H1 (cell line): ENCODE data around the gene HEATR5A. TPM values are rescaled to one million over a fixed set of nuclear protein-coding genes. Genes with fewer than 3 reads are reported as not detected.

Source experiments
- CTCF ChIA-PET: fragments of 300-600 bp; sonication (Branson Sonifier 250); formaldehyde crosslinking; loops from one replicate; lab custom pipeline; 2021; ENCODE audit not compliant: partially characterized antibody; lab: Charles Lee
- POLR2A ChIA-PET: fragments of 300-600 bp; sonication (Branson Sonifier 250); formaldehyde crosslinking; loops from one replicate; lab custom pipeline; 2021; ENCODE audit warnings: inconsistent platforms; ENCODE audit not compliant: partially characterized antibody; lab: Charles Lee
- DNase-seq, 2 experiments: peaks; one replicate each; pipeline versions ENCODE4 v3.0.0 to v3.0.0-alpha.2; 2010 to 2022; ENCODE audit warnings: low spot score in 2 of 2, low read depth in 1 of 2, mixed read lengths in 1 of 2
- FAIRE-seq: peaks from 2 replicates; lab custom pipeline; 2011; peaks lifted over from hg19 to GRCh38; lab: Jason Lieb, UNC
- H2AFZ ChIP-seq: 2 replicates; pipeline ENCODE4 v1.8.1; 2012; ENCODE audit warnings: low read length, inconsistent platforms
- H2AK5ac ChIP-seq: 2 replicates; pipeline ENCODE4 v1.6.1; 2013; ENCODE audit warnings: low read depth, low read length
- H2BK120ac ChIP-seq: replicated peaks from 2 replicates; pipeline ENCODE3; 2013; ENCODE audit warnings: low read depth, low read length, inconsistent platforms
- H2BK12ac ChIP-seq: 2 replicates; pipeline ENCODE4 v1.6.1; 2013; ENCODE audit warnings: low read depth, low read length
- H2BK15ac ChIP-seq: 2 replicates; pipeline ENCODE4 v1.6.1; 2013; ENCODE audit warnings: low read length
- H2BK20ac ChIP-seq: 2 replicates; pipeline ENCODE4 v1.6.1; 2013; ENCODE audit warnings: low read length
- H2BK5ac ChIP-seq: 2 replicates; pipeline ENCODE4 v1.6.1; 2013; ENCODE audit warnings: low read depth, low read length
- H3K14ac ChIP-seq: 2 replicates; pipeline ENCODE4 v1.6.1; 2013; ENCODE audit warnings: inconsistent platforms; ENCODE audit not compliant: insufficient read length
- H3K18ac ChIP-seq: 2 replicates; pipeline ENCODE4 v1.6.1; 2013; ENCODE audit warnings: low read length; ENCODE audit errors: extremely low read depth
- H3K23ac ChIP-seq: 2 replicates; pipeline ENCODE4 v1.6.1; 2013; ENCODE audit warnings: inconsistent platforms; ENCODE audit not compliant: insufficient read length
- H3K23me2 ChIP-seq: 2 replicates; pipeline ENCODE4 v1.6.1; 2013; ENCODE audit warnings: low read depth, low read length
- H3K27ac ChIP-seq: 2 replicates; pipeline ENCODE4 v1.6.1; 2011; ENCODE audit warnings: low read depth, low read length, inconsistent platforms
- H3K27me3 ChIP-seq, 4 experiments: replicated peaks in 1 of 4; 1 replicate in 1 of 4; 2 replicates in 3 of 4; pipeline versions ENCODE4 v1.6.1 to v1.8.1; 2011 to 2013; ENCODE audit warnings: low read length in 3 of 4, mild to moderate bottlenecking in 3 of 4, inconsistent platforms in 2 of 4, mixed read lengths in 2 of 4, moderate library complexity in 1 of 4; ENCODE audit not compliant: control insufficient read depth in 3 of 4, insufficient read depth in 3 of 4; ENCODE audit errors: extremely low read depth in 1 of 4
- H3K36me3 ChIP-seq, 4 experiments: 2 replicates each; pipeline versions ENCODE4 v1.6.1 to v1.8.1; 2011 to 2013; ENCODE audit warnings: mild to moderate bottlenecking in 4 of 4, low read length in 3 of 4, moderate library complexity in 2 of 4, control low read depth in 1 of 4, inconsistent platforms in 1 of 4; ENCODE audit not compliant: insufficient read depth in 4 of 4, control insufficient read depth in 2 of 4
- H3K4ac ChIP-seq: replicated peaks from 2 replicates; pipeline ENCODE3; 2013; ENCODE audit warnings: low read length, low read depth, mixed read lengths, inconsistent platforms; ENCODE audit not compliant: insufficient read length
- H3K4me1 ChIP-seq, 4 experiments: replicated peaks in 1 of 4; 1 replicate in 1 of 4; 2 replicates in 3 of 4; pipeline versions ENCODE4 v1.6.1 to v1.8.1; 2011 to 2013; ENCODE audit warnings: low read length in 3 of 4, inconsistent platforms in 2 of 4, mixed read lengths in 1 of 4; ENCODE audit not compliant: insufficient read depth in 4 of 4, control insufficient read depth in 3 of 4
- H3K4me2 ChIP-seq, 2 experiments: 2 replicates each; pipeline versions ENCODE4 v1.6.1 to v1.8.1; 2011 to 2013; ENCODE audit warnings: low read depth in 2 of 2, low read length in 2 of 2, control low read depth in 1 of 2, inconsistent platforms in 1 of 2, mild to moderate bottlenecking in 1 of 2; ENCODE audit not compliant: insufficient read depth in 1 of 2
- H3K4me3 ChIP-seq, 4 experiments: fragments of 200-600, 300-600 bp in 1 of 4; sonication (generic), shearing (Covaris generic), sonication (Bioruptor Twin) in 1 of 4; 2 replicates each; pipeline versions ENCODE4 v1.5.1 to v1.8.1; 2011 to 2016; ENCODE audit warnings: low read length in 4 of 4, low read depth in 3 of 4, control low read depth in 2 of 4, inconsistent platforms in 2 of 4, mild to moderate bottlenecking in 2 of 4, mixed read lengths in 1 of 4, moderate library complexity in 1 of 4; ENCODE audit not compliant: insufficient read depth in 2 of 4; ENCODE audit errors: extremely low read depth in 1 of 4
- H3K56ac ChIP-seq: replicated peaks from 2 replicates; pipeline ENCODE3; 2013; ENCODE audit warnings: low read depth, mild to moderate bottlenecking, mixed read lengths, low read length, inconsistent platforms; ENCODE audit not compliant: insufficient read length
- H3K79me1 ChIP-seq: 2 replicates; pipeline ENCODE4 v1.6.1; 2013; ENCODE audit warnings: low read depth, low read length, control low read depth
- H3K79me2 ChIP-seq, 2 experiments: 2 replicates each; pipeline versions ENCODE4 v1.6.1 to v1.8.1; 2012 to 2013; ENCODE audit warnings: low read length in 2 of 2, mild to moderate bottlenecking in 2 of 2, inconsistent platforms in 1 of 2; ENCODE audit not compliant: insufficient read depth in 2 of 2, control insufficient read depth in 1 of 2
- H3K9ac ChIP-seq, 4 experiments: replicated peaks in 1 of 4; 1 replicate in 1 of 4; 2 replicates in 3 of 4; pipeline versions ENCODE4 v1.6.1 to v1.8.1; 2011 to 2013; ENCODE audit warnings: low read depth in 3 of 4, low read length in 3 of 4, control low read depth in 2 of 4, mild to moderate bottlenecking in 2 of 4, moderate library complexity in 2 of 4, inconsistent platforms in 1 of 4; ENCODE audit errors: extremely low read depth in 1 of 4
- H3K9me3 ChIP-seq, 2 experiments: 2 replicates each; pipeline versions ENCODE4 v1.6.1 to v1.8.1; 2012 to 2013; ENCODE audit warnings: mild to moderate bottlenecking in 2 of 2, moderate library complexity in 2 of 2, control low read depth in 1 of 2, inconsistent platforms in 1 of 2, low read depth in 1 of 2, low read length in 1 of 2, mixed read lengths in 1 of 2; ENCODE audit not compliant: insufficient read depth in 2 of 2
- H4K20me1 ChIP-seq, 2 experiments: replicated peaks in 1 of 2; 2 replicates each; pipeline versions ENCODE3 to v1.8.1; 2011 to 2013; ENCODE audit warnings: inconsistent platforms in 2 of 2, low read length in 2 of 2, mild to moderate bottlenecking in 1 of 2; ENCODE audit not compliant: insufficient read depth in 2 of 2, control insufficient read depth in 1 of 2
- H4K5ac ChIP-seq: 2 replicates; pipeline ENCODE4 v1.6.1; 2013; ENCODE audit warnings: low read length, low read depth, mixed read lengths, inconsistent platforms; ENCODE audit not compliant: insufficient read length
- H4K8ac ChIP-seq: 2 replicates; pipeline ENCODE4 v1.8.0; 2013; ENCODE audit warnings: mild to moderate bottlenecking, moderate library complexity, low read length, inconsistent platforms; ENCODE audit not compliant: insufficient read depth; ENCODE audit errors: extremely low read depth
- H4K91ac ChIP-seq: replicated peaks from 2 replicates; pipeline ENCODE3; 2013; ENCODE audit warnings: low read length, mixed read lengths, inconsistent platforms; ENCODE audit not compliant: insufficient read length
- ASH2L ChIP-seq: fragments of 200-600, 300-600 bp; sonication (generic); IDR thresholded peaks from one replicate; pipeline ENCODE4 v1.7.1; 2017; ENCODE audit warnings: low read length
- BRCA1 ChIP-seq: IDR thresholded peaks from 2 replicates; pipeline ENCODE4 v1.6.1; 2012; ENCODE audit warnings: low read depth, low read length, improper control_type of control experiment
- CHD1 ChIP-seq: IDR thresholded peaks from 2 replicates; pipeline ENCODE4 v1.6.1; 2012; ENCODE audit warnings: low read depth, low read length, improper control_type of control experiment
- CTBP2 ChIP-seq: IDR thresholded peaks from 2 replicates; pipeline ENCODE4 v1.7.0; 2011; ENCODE audit warnings: borderline replicate concordance, mild to moderate bottlenecking, moderate library complexity, mixed read lengths, low read length; ENCODE audit not compliant: insufficient read depth, insufficient read length
- EZH2 ChIP-seq: fragments of 200-600 bp; sonication (generic); IDR thresholded peaks from 2 replicates; pipeline ENCODE4 v1.7.1; 2012; ENCODE audit warnings: low read depth, mild to moderate bottlenecking, moderate library complexity, low read length, inconsistent platforms; ENCODE audit not compliant: severe bottlenecking
- HDAC2 ChIP-seq, 2 experiments: fragments of 300-600 bp in 1 of 2; sonication (generic) in 1 of 2; IDR thresholded peaks; 2 replicates each; pipeline ENCODE4 v1.6.1; 2011 to 2012; ENCODE audit warnings: low read depth in 2 of 2, low read length in 2 of 2, mild to moderate bottlenecking in 2 of 2, moderate library complexity in 2 of 2, borderline replicate concordance in 1 of 2, inconsistent platforms in 1 of 2
- KDM4A ChIP-seq: IDR thresholded peaks from one replicate; pipeline ENCODE4 v1.7.1; 2012; ENCODE audit warnings: low read depth, mild to moderate bottlenecking, moderate library complexity, low read length, inconsistent platforms; ENCODE audit not compliant: severe bottlenecking
- YY1 ChIP-seq: IDR thresholded peaks from 2 replicates; pipeline ENCODE4 v1.6.1; 2011; ENCODE audit warnings: low read depth, mild to moderate bottlenecking, low read length
- WGBS, 2 experiments: shearing (Covaris generic) in 1 of 2; methylation state at CpG; one replicate each; pipeline versions ENCODE4 v1.1.6 to v1.1.7; 2013 to 2015; ENCODE audit warnings: low lambda C conversion rate in 2 of 2, mixed read lengths in 2 of 2, inconsistent platforms in 1 of 2, low coverage in 1 of 2, missing lambda C conversion rate in 1 of 2; ENCODE audit not compliant: insufficient replicate concordance in 2 of 2, insufficient coverage in 1 of 2, insufficient read length in 1 of 2; ENCODE audit errors: extremely low coverage in 1 of 2, missing lambda C conversion rate in 1 of 2; 5-methylcytosine and 5-hydroxymethylcytosine counted together
- polyA plus RNA-seq, 7 experiments: library from polyadenylated mRNA; depleted of rRNA in 3 of 7; stranded (reverse) in 5 of 7; unstranded in 2 of 7; fragments of >200 nt in 5 of 7; fragments of 200-250 nt in 2 of 7; gene quantifications; 1 replicate in 5 of 7; 2 replicates in 1 of 7; 4 replicates in 1 of 7; pipeline versions ENCODE4 v1.2.1 to v1.2.3, GENCODE V29; 2011 to 2013; ENCODE audit warnings: missing spikeins in 2 of 7, mixed read lengths in 2 of 7
- total RNA-seq: library from RNA; stranded (reverse); fragmentation: NEBNext Ultra II Directional; extraction: Animal tissue kit (Norgen Biotek cat#: 25700); gene quantifications from 2 replicates; pipeline ENCODE4 v1.2.1, GENCODE V29; 2021
- TF ChIP-seq, protein P1 (sequence below): IDR thresholded peaks from 2 replicates; pipeline ENCODE4 v1.6.1; 2011; ENCODE audit warnings: low read length, improper control_type of control experiment
- TF ChIP-seq, protein P2 (sequence below): IDR thresholded peaks from 2 replicates; pipeline ENCODE4 v1.6.1; 2012; ENCODE audit warnings: inconsistent platforms

HEATR5A gene
- total and polyA plus RNA-seq, 2 of the 8 experiments (the other 6 are each of a cell fraction or from before 2014, with no cell fraction given): 9.0 to 36.2 TPM

DNA sequence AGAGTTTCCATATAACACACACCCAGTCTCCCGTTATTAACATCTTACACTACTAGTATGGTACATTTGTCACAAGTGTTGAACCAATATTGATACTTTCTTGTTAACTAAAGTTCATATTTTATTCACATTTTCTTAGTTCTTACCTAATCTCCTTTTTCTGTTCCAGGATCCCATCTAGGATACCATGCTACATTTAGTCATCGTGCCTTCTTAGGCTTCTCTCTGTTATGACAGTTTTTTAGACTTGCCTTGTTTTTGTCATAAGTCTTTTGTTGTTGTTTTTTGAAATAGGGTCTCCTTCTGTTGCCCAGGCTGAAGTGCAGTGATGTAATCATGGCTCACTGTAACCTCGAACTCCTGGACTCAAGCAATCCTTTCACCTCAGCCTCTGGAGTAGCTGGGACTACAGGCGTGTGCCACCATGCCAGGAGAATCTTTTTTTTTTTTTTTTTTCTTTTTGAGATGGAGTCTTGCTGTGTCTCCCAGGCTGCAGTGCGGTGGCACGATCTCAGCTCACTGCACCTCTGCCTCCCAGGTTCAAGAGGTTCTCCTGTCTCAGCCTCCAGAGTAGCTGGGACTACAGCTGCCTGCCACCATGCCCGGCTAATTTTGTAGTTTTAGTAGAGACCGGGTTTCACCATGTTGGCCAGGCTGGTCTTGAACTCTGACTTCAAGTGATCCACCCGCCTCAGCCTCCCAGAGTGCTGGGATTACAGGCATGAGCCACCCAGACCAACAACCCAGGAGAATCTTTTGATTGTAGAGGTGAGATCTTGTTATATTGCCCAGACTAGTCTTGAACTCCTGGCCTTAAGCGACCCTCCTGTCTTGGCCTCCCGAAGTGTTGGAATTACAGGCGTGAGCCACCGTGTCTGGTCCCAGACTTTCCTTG, 153.7 kb downstream of the HEATR5A start:
- Histone ChIP-seq H2AFZ (no peak overlapping the region), H4K20me1 (no peaks in the 10 kb centered on the region), H2BK5ac (no peak overlapping the region), H3K4ac (no peak overlapping the region), H3K79me2 (no peaks in the 10 kb centered on the region), H3K27me3 (no peaks in the 10 kb centered on the region), H2BK12ac (no peak overlapping the region), H3K56ac (no peak overlapping the region), H4K8ac (no peak overlapping the region), H2BK120ac (no peak overlapping the region), H3K14ac (no peak overlapping the region), H3K18ac (no peak overlapping the region), H3K4me1 (peaks cover 0 to 4% (median 0%) of the 10 kb centered on the region in 4 experiments; a peak in 1 of 7 replicates), H3K9ac (no peak overlapping the region), H2BK15ac (no peak overlapping the region), H3K4me2 (no peak overlapping the region), H3K9me3 (no peaks in the 10 kb centered on the region; a peak in 1 of 4 replicates), H4K91ac (no peak overlapping the region), H4K5ac (no peak overlapping the region), H3K23ac (no peak overlapping the region), H3K23me2 (no peaks in the 10 kb centered on the region), H2BK20ac (no peak overlapping the region), H3K79me1 (no peaks in the 10 kb centered on the region), H3K36me3 (no peaks in the 10 kb centered on the region), H3K4me3 (no peak overlapping the region), H3K27ac (no peak overlapping the region), H2AK5ac (no peak overlapping the region)
- DNase-seq: no peak
- no peak for FAIRE-seq
- ChIA-PET CTCF (no interaction called here), POLR2A (no interaction called here)
- WGBS, 2 experiments: 88% methylated on average over 13 of the region's 13 CpGs; no CpG with 5 or more reads in 1 of the 2 experiments
- TF ChIP-seq CTBP2 (no peak), HDAC2 (IDR thresholded peaks at IDR 0.05; ENCODE audit: borderline replicate concordance in 1 of 2, low read depth in 2 of 2, low read length in 2 of 2) (no peak), KDM4A (no peak), EZH2 (no peak), ASH2L (no peak), YY1 (no peak), BRCA1 (no peak), CHD1 (no peak)
- TF ChIP-seq, protein P1, sequence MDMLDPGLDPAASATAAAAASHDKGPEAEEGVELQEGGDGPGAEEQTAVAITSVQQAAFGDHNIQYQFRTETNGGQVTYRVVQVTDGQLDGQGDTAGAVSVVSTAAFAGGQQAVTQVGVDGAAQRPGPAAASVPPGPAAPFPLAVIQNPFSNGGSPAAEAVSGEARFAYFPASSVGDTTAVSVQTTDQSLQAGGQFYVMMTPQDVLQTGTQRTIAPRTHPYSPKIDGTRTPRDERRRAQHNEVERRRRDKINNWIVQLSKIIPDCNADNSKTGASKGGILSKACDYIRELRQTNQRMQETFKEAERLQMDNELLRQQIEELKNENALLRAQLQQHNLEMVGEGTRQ: no peak
- TF ChIP-seq, protein P2, sequence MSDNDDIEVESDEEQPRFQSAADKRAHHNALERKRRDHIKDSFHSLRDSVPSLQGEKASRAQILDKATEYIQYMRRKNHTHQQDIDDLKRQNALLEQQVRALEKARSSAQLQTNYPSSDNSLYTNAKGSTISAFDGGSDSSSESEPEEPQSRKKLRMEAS: no peak
